ENCODE measurements around the gene TBC1D24. TPM values are rescaled to one million over a fixed set of nuclear protein-coding genes. Genes with fewer than 3 reads are reported as not detected.

Gene TBC1D24
- total and polyA plus RNA-seq, 9 of the 15 experiments (the other 6 are each of a cell fraction or from before 2014, with no cell fraction given): 1.7 to 22.6 (median 7.2) TPM

DNA sequence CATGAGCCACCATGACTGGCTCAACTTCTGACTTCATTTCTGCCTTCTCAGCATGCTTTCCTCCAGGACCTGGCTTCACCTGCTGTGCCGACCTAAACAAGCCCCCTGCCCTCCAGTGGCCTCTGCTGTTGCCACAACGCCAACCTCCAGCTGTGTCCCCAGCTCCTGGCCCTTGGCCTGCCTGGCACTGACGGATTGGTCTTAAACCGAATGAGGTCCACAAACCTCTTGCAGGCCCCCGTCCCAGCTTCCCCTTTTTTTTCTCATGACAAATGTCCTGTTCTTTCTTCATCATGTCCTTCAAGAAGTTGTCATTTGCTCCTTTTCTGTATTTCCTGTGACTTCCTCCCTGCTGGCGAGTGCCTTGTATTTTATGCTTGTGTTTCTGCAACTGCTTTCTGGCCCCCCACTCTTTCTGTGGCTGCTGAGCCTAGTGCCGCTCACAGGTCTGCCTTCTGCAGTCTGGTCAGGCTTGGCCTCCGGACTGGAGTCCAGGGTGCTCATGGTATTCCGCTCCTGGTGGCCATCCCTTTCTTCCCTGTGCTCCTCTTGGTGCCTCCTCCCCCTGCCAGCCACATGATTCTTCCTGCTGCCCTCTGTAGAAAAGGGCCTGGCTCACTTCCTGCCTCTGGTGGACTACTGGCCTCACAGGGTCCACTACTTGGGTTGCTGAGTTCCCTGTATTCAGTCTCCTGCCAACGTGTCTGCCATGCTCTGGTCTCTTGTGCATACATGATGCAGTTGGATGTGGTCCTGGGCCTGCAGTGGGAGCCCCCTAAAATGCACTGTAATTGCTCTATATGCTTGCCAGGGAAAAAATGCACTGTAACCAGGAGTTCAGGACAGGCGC, 41.7 kb downstream of the TBC1D24 start:
- CTCF ChIA-PET (ENCODE audit: low intra/inter-chr PET ratio): no interaction called here
- H3K79me2 ChIP-seq (ENCODE audit: control insufficient read depth, insufficient read depth, low read length): peaks cover 78% of the 10 kb centered on the region
- H2AFZ ChIP-seq (ENCODE audit: low read depth, low read length): no peak overlapping the region
- H4K20me1 ChIP-seq (replicated peaks; ENCODE audit: control insufficient read depth, insufficient read depth, low read length): peaks cover 46% of the 10 kb centered on the region
- peaks cover 54 to 91% of the 10 kb centered on the region in 2 experiments for H3K4me1 ChIP-seq (replicated peaks in 1 of 2; ENCODE audit: control insufficient read depth in 2 of 2, insufficient read depth in 2 of 2, low read length in 2 of 2)
- 77% methylated on average over 11 of the region's 11 CpGs for WGBS (ENCODE audit: insufficient coverage, low coverage, missing lambda C conversion rate)
- intact Hi-C loops (cut with micrococcal nuclease) (no loop called here), in situ Hi-C loops (cut with MboI) (no loop called here)
- H3K4me3 ChIP-seq: no peak overlapping the region
- H3K36me3 ChIP-seq (ENCODE audit: control insufficient read depth, insufficient read depth, low read length): peaks cover 46% of the 10 kb centered on the region
- H3K4me2 ChIP-seq (ENCODE audit: insufficient read depth, low read length): no peak overlapping the region
- no peak overlapping the region for H3K27ac ChIP-seq (ENCODE audit: extremely low read depth, low read depth, low read length)
- ATAC-seq: no peak
- BruUV-seq (replicated peaks): no TSS peak
- no peak for FAIRE-seq
- TF ChIP-seq POLR2G (IDR thresholded peaks at IDR 0.05; ENCODE audit: low read depth, low read length) (no peak), RBM15 (IDR thresholded peaks at IDR 0.05; ENCODE audit: insufficient read depth, low read length) (no peak), CREB1 (IDR thresholded peaks at IDR 0.05) (no peak), CREB1 (CRISPR knock-in tag; IDR thresholded peaks at IDR 0.05) (no peak), TGIF2 (CRISPR knock-in tag; IDR thresholded peaks at IDR 0.05) (no peak), ZNF507 (tag; conservative IDR thresholded peaks at IDR 0.05) (no peak), ZFPM2 (CRISPR knock-in tag; IDR thresholded peaks at IDR 0.05) (no peak), JUNB (CRISPR knock-in tag; conservative IDR thresholded peaks at IDR 0.05) (no peak), ZNF316 (IDR thresholded peaks at IDR 0.05) (0 out of 2 replicates have a peak, but pooled peaks have one; percentile 5), SPI1 (IDR thresholded peaks at IDR 0.05; ENCODE audit: borderline replicate concordance, low read depth, low read length) (peak; percentile 47; the same call in 1 of the 2 replicates), SRSF3 (IDR thresholded peaks at IDR 0.05; ENCODE audit: insufficient read depth, low read length) (no peak), TRIM24 (IDR thresholded peaks at IDR 0.05) (no peak)
- TF ChIP-seq, protein P1, sequence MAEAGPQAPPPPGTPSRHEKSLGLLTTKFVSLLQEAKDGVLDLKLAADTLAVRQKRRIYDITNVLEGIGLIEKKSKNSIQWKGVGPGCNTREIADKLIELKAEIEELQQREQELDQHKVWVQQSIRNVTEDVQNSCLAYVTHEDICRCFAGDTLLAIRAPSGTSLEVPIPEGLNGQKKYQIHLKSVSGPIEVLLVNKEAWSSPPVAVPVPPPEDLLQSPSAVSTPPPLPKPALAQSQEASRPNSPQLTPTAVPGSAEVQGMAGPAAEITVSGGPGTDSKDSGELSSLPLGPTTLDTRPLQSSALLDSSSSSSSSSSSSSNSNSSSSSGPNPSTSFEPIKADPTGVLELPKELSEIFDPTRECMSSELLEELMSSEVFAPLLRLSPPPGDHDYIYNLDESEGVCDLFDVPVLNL (CRISPR knock-in tag; IDR thresholded peaks at IDR 0.05; ENCODE audit: low read depth): no peak
- POLR2A ChIA-PET: interaction anchor here (0.6 to 1.3 kb wide), 5 partner anchors 27 to 512 kb away, joined by 3 to 4 read pairs (median 3); partner anchors contain the start of gene TBC1D24
- H3K9me1 ChIP-seq (ENCODE audit: control insufficient read depth, insufficient read depth, low read length): peaks cover 8% of the 10 kb centered on the region
- no peaks in the 10 kb centered on the region for H3K9me3 ChIP-seq (replicated peaks; ENCODE audit: control insufficient read depth, insufficient read depth, low read depth, low read length)
- DNase-seq (ENCODE audit: extremely low read depth in 1 of 4, low spot score in 3 of 4): no peak
- no peaks in the 10 kb centered on the region for H3K27me3 ChIP-seq (ENCODE audit: control insufficient read depth in 2 of 2, insufficient read depth in 2 of 2, low read length in 2 of 2)
- peak overlapping the region in 1 of 2 experiments; percentile 87; a peak in 3 of 4 replicates for H3K9ac ChIP-seq (ENCODE audit: insufficient read depth in 1 of 2, low read depth in 2 of 2, low read length in 2 of 2)
